OCI-LY1 (cell line): ENCODE results near the gene CPT1C.

Source experiments
- H2AFZ ChIP-seq: fragments of 200-600 bp; sonication (generic), shearing (Covaris generic); 2 replicates; pipeline ENCODE4 v1.6.0; 2014; ENCODE audit warnings: antibody characterized with exemption, mild to moderate bottlenecking, low read length
- H3F3A ChIP-seq: fragments of 200-600 bp; sonication (generic), shearing (Covaris generic); 2 replicates; pipeline ENCODE4 v1.6.0; 2014; ENCODE audit warnings: mild to moderate bottlenecking, antibody characterized with exemption, low read length, moderate library complexity; ENCODE audit not compliant: insufficient read depth
- H3K27ac ChIP-seq: fragments of 200-600 bp; sonication (generic); 2 replicates; pipeline ENCODE4 v1.5.1; 2014; ENCODE audit warnings: low read length, mixed run types, mild to moderate bottlenecking, low read depth; ENCODE audit not compliant: poor library complexity, severe bottlenecking
- H3K27me3 ChIP-seq: fragments of 200-600 bp; sonication (generic); 2 replicates; pipeline ENCODE4 v1.6.0; 2014; ENCODE audit warnings: antibody characterized with exemption, mild to moderate bottlenecking, low read length, moderate library complexity; ENCODE audit not compliant: insufficient read depth
- H3K36me3 ChIP-seq: fragments of 200-600 bp; sonication (generic); 2 replicates; pipeline ENCODE4 v1.6.1; 2014; ENCODE audit warnings: mild to moderate bottlenecking, antibody characterized with exemption, low read length, moderate library complexity, mixed read lengths; ENCODE audit not compliant: insufficient read depth
- H3K4me1 ChIP-seq: fragments of 200-600 bp; sonication (generic); 2 replicates; pipeline ENCODE4 v1.5.1; 2014; ENCODE audit warnings: mild to moderate bottlenecking, low read length, moderate library complexity; ENCODE audit not compliant: insufficient read depth, severe bottlenecking
- H3K4me2 ChIP-seq: fragments of 200-600 bp; sonication (generic), shearing (Covaris generic); 2 replicates; pipeline ENCODE4 v1.6.1; 2014; ENCODE audit warnings: low read length
- H3K4me3 ChIP-seq: fragments of 200-600 bp; sonication (generic); 2 replicates; pipeline ENCODE4 v1.5.1; 2014; ENCODE audit warnings: low read length, low read depth, mild to moderate bottlenecking, mixed read lengths; ENCODE audit not compliant: poor library complexity, severe bottlenecking
- H3K79me2 ChIP-seq: fragments of 200-600 bp; shearing (Covaris generic); 2 replicates; pipeline ENCODE4 v1.6.1; 2016; ENCODE audit warnings: mixed run types, low read length, mixed read lengths; ENCODE audit not compliant: insufficient read depth
- H3K9ac ChIP-seq: fragments of 200-600 bp; sonication (generic), shearing (Covaris generic); 2 replicates; pipeline ENCODE4 v1.6.1; 2014; ENCODE audit warnings: mild to moderate bottlenecking, low read length, mixed read lengths
- H3K9me2 ChIP-seq: fragments of 200-600 bp; sonication (generic), shearing (Covaris generic); 2 replicates; pipeline ENCODE4 v1.6.1; 2014; ENCODE audit warnings: low read depth, mild to moderate bottlenecking, low read length, mixed read lengths
- H3K9me3 ChIP-seq: fragments of 200-600 bp; shearing (Covaris generic); 2 replicates; pipeline ENCODE4 v1.6.1; 2014; ENCODE audit warnings: low read length, mixed read lengths
- H4K20me1 ChIP-seq: fragments of 200-600 bp; sonication (generic), shearing (Covaris generic); 2 replicates; pipeline ENCODE4 v1.6.0; 2016; ENCODE audit warnings: mild to moderate bottlenecking, low read length; ENCODE audit not compliant: insufficient read depth
- EZH2 ChIP-seq: fragments of 200-600 bp; sonication (generic), shearing (Covaris generic); IDR thresholded peaks from 2 replicates; pipeline ENCODE4 v1.8.0; 2017; ENCODE audit warnings: borderline replicate concordance, mixed run types, mild to moderate bottlenecking, antibody characterized with exemption, low read length, moderate library complexity, mixed read lengths
- TF ChIP-seq, protein P1 (sequence below): fragments of 200-600 bp; sonication (generic), shearing (Covaris generic); IDR thresholded peaks from 2 replicates; pipeline ENCODE4 v1.5.1; 2017; ENCODE audit warnings: mild to moderate bottlenecking, antibody characterized with exemption, low read length, moderate library complexity, mixed read lengths

The CPT1C gene

DNA sequence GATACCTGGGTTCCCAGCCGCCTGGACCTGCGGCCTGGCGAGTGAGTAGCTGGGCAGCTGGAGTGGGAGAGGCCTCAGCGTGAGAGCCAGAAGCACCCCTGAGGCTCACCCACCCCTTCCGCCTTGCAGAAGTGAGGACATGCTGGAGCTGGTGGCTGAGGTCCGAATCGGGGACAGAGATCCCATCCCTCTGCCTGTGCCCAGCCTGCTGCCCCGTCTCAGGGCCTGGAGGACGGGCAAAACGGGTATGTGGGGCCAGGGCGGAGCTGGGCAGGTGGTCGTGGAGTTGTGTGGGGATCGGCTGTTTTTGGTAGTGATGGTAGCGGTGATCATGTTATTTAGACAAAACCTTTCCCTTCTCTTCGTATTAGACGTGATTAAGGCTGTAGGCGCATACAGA lies 44.3 kb upstream of the CPT1C start:
- Histone ChIP-seq H3K27me3 (no peaks in the 10 kb centered on the region), H3K9me3 (no peaks in the 10 kb centered on the region), H3K36me3 (peaks cover 51% of the 10 kb centered on the region), H3K9ac (no peak overlapping the region), H3K4me2 (no peak overlapping the region), H2AFZ (no peak overlapping the region), H3K79me2 (peaks cover 25% of the 10 kb centered on the region), H3K4me3 (no peak overlapping the region), H3K9me2 (no peaks in the 10 kb centered on the region), H4K20me1 (no peaks in the 10 kb centered on the region), H3K27ac (no peak overlapping the region), H3F3A (no peaks in the 10 kb centered on the region), H3K4me1 (peaks cover 18% of the 10 kb centered on the region)
- TF ChIP-seq, protein P1, sequence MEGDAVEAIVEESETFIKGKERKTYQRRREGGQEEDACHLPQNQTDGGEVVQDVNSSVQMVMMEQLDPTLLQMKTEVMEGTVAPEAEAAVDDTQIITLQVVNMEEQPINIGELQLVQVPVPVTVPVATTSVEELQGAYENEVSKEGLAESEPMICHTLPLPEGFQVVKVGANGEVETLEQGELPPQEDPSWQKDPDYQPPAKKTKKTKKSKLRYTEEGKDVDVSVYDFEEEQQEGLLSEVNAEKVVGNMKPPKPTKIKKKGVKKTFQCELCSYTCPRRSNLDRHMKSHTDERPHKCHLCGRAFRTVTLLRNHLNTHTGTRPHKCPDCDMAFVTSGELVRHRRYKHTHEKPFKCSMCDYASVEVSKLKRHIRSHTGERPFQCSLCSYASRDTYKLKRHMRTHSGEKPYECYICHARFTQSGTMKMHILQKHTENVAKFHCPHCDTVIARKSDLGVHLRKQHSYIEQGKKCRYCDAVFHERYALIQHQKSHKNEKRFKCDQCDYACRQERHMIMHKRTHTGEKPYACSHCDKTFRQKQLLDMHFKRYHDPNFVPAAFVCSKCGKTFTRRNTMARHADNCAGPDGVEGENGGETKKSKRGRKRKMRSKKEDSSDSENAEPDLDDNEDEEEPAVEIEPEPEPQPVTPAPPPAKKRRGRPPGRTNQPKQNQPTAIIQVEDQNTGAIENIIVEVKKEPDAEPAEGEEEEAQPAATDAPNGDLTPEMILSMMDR = no peak
- TF ChIP-seq EZH2 = no peak

DNA sequence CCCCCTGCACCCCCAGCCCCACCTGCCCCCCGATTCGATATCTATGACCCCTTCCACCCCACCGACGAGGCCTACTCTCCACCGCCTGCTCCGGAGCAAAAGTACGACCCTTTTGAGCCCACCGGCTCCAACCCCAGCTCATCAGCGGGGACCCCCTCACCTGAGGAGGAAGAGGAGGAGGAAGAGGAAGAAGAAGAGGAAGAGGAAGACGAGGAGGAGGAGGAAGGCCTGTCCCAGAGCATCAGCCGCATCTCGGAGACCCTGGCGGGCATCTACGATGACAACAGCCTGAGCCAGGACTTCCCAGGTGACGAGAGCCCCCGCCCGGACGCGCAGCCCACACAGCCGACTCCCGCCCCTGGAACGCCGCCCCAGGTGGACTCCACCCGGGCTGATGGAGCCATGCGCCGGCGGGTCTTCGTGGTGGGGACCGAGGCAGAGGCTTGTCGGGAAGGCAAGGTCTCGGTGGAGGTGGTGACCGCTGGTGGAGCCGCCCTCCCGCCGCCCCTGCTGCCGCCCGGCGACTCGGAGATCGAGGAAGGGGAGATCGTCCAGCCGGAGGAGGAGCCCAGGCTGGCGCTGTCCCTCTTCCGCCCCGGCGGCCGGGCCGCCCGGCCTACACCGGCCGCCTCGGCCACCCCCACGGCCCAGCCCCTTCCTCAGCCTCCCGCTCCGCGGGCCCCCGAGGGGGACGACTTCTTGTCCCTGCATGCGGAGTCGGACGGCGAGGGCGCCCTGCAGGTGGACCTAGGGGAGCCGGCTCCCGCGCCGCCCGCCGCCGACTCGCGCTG lies 39.7 kb upstream of the CPT1C start:
- Histone ChIP-seq H3K9ac (no peak overlapping the region), H3K4me2 (no peak overlapping the region), H3K79me2 (no peaks in the 10 kb centered on the region), H3K27me3 (no peaks in the 10 kb centered on the region), H4K20me1 (no peaks in the 10 kb centered on the region), H3K9me3 (no peaks in the 10 kb centered on the region), H3K4me3 (no peak overlapping the region), H3K36me3 (peaks cover 73% of the 10 kb centered on the region), H3K4me1 (no peaks in the 10 kb centered on the region), H3K9me2 (no peaks in the 10 kb centered on the region), H3K27ac (no peak overlapping the region), H2AFZ (no peak overlapping the region), H3F3A (no peaks in the 10 kb centered on the region)
- TF ChIP-seq, protein P1 = no peak
- no peak for TF ChIP-seq EZH2

DNA sequence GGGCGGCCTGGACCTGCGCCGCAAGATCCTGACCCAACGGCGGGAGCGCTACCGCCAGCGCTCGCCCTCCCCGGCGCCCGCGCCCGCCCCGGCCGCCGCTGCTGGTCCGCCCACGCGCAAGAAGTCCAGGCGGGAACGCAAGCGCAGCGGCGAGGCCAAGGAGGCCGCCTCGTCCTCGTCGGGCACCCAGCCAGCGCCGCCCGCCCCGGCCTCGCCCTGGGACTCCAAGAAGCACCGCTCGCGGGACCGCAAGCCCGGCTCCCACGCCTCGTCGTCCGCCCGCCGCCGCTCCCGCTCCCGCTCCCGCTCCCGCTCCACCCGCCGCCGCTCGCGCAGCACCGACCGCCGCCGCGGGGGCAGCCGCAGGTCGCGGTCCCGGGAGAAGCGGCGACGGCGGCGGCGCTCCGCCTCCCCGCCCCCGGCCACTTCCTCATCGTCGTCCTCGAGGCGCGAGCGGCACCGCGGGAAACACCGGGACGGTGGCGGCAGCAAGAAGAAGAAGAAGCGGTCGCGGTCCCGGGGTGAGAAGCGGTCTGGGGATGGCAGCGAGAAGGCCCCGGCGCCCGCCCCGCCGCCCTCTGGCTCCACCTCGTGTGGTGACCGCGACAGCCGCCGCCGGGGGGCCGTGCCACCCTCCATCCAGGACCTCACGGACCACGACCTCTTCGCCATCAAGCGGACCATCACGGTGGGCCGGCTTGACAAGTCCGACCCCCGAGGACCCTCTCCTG lies 38.9 kb upstream of the CPT1C start:
- Histone ChIP-seq H3K9me3 (no peaks in the 10 kb centered on the region), H3K4me3 (no peak overlapping the region), H3K9ac (no peak overlapping the region), H3K36me3 (peaks cover 73% of the 10 kb centered on the region), H4K20me1 (no peaks in the 10 kb centered on the region), H3K4me1 (no peaks in the 10 kb centered on the region), H3K27me3 (no peaks in the 10 kb centered on the region), H3K27ac (no peak overlapping the region), H3K9me2 (no peaks in the 10 kb centered on the region), H3F3A (no peaks in the 10 kb centered on the region), H3K4me2 (no peak overlapping the region), H2AFZ (no peak overlapping the region), H3K79me2 (no peaks in the 10 kb centered on the region)
- TF ChIP-seq EZH2 = no peak
- TF ChIP-seq, protein P1 = no peak
